GM12875 (cell line): ENCODE measurements around the gene NUDT14.

Source experiments
- H3K4me3 ChIP-seq: one replicate; pipeline ENCODE4 v1.5.1; 2011; ENCODE audit warnings: low read depth, low read length, control low read depth
- TF ChIP-seq, protein P1 (sequence below): IDR thresholded peaks from 2 replicates; pipeline ENCODE4 v1.5.1; 2011; ENCODE audit warnings: low read depth, mild to moderate bottlenecking, control low read depth, inconsistent platforms, low read length, moderate library complexity, borderline replicate concordance; ENCODE audit not compliant: insufficient read depth

Gene NUDT14

DNA sequence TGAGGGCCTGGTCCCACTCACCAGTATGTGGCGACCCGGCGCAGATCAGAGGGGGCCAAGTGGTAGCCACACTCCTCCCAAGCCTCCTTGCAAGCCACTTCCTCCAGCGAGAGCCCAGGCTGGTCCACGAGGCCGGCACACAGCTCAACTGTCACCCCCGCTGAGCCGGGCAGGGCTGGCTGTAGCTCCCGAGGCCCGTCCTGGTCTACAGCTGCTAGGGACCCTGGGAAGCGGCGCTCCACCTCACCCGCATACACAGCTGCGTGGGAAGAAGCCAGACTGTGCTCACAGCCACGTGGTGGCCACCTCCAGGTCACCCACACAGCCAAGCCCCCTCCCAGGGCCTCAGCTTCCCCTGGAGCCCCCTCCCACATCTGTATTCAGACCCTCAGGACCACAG, 4.6 kb downstream of the NUDT14 start:
- H3K4me3 ChIP-seq, result no peak overlapping the region
- TF ChIP-seq, protein P1, sequence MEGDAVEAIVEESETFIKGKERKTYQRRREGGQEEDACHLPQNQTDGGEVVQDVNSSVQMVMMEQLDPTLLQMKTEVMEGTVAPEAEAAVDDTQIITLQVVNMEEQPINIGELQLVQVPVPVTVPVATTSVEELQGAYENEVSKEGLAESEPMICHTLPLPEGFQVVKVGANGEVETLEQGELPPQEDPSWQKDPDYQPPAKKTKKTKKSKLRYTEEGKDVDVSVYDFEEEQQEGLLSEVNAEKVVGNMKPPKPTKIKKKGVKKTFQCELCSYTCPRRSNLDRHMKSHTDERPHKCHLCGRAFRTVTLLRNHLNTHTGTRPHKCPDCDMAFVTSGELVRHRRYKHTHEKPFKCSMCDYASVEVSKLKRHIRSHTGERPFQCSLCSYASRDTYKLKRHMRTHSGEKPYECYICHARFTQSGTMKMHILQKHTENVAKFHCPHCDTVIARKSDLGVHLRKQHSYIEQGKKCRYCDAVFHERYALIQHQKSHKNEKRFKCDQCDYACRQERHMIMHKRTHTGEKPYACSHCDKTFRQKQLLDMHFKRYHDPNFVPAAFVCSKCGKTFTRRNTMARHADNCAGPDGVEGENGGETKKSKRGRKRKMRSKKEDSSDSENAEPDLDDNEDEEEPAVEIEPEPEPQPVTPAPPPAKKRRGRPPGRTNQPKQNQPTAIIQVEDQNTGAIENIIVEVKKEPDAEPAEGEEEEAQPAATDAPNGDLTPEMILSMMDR, result no peak

DNA sequence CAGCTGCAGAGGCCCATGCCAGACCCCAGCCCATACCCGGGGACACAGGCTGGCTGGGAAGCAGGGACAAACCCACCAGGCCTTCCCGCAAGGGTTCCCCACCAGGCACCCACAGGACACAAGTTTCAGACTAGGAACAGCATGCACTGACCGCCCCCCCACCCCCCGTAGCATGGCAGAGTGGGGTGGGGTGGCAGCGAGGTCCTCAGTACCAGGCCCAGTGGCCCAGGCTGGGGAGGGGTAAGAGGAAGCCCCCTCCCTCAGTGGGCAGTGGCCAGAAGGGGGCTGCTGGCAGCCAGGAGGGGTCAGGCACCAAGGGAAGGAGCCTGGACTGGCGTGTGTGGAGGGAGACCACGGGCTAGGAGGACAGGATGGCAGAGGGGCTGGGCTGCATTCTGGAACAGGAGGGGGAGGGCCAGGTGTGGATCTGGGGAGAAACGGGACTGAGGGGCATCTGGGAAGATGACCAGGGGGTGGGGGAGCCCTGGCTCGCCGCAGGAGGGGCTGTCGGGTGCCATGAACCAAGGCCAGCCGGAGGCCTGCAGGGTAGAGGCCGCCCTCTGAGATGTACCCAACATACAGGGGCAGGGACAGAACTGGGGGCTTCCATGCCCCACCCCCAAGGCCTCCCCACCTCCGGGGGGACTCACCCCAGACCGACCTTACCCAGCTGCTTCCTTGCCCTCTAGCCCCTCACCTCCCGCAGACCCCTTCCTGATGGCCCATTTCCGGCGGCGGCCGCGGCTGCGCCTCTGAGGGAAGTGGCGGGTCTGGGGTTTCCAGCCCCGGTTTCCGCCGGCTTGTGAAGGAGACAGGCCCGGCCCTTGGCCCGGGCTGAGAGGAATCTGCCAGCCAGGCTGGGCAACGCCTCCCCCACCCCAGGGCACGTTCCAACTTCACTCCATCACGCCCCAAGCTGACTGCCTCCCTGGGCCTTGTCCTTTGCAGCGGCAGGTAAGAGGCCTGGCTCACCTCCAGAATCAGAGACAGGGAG, 6.9 kb downstream of the NUDT14 start:
- no peak overlapping the region for H3K4me3 ChIP-seq
- TF ChIP-seq, protein P1, result no peak

DNA sequence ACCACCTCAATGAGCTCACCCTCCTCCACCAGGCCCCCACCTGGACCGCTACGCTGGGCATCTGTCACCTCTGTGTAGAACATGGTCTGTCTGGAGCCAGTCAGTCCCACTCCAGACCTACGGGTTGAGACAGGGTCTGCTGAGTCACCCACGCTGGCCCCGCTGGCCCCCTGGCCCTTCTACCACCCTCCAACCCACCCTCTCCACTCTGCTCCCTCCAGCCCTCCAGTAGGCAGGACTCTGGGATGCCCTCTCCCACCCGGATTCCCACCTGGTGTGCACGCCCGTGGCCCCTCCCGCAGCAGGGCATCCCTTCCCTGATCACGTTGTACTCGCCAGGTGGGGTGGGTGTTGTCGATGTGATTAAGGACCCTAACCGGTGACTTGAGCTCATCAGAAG, 8.0 kb downstream of the NUDT14 start:
- TF ChIP-seq, protein P1, result no peak
- no peak overlapping the region for H3K4me3 ChIP-seq

DNA sequence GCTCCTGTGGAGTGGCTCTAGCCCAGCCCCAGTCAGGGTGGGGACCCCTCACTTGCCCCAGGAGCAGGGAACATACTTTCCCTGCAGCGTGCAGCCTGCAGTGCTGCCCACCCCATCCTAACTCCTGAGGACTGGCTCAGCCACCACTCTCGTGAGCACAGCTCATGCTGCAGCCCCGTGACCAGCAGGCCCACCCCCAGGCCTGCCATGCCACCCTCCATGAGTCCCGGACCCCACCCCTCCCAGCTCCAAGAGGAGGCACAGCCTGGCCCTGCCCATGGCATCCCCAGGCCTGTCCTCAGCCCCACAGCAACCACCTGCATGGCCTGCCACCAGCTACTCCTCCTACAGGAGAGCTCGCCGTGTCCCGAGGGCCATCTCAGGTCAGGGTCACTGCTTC, 8.6 kb downstream of the NUDT14 start:
- no peak overlapping the region for H3K4me3 ChIP-seq
- TF ChIP-seq, protein P1, result no peak

DNA sequence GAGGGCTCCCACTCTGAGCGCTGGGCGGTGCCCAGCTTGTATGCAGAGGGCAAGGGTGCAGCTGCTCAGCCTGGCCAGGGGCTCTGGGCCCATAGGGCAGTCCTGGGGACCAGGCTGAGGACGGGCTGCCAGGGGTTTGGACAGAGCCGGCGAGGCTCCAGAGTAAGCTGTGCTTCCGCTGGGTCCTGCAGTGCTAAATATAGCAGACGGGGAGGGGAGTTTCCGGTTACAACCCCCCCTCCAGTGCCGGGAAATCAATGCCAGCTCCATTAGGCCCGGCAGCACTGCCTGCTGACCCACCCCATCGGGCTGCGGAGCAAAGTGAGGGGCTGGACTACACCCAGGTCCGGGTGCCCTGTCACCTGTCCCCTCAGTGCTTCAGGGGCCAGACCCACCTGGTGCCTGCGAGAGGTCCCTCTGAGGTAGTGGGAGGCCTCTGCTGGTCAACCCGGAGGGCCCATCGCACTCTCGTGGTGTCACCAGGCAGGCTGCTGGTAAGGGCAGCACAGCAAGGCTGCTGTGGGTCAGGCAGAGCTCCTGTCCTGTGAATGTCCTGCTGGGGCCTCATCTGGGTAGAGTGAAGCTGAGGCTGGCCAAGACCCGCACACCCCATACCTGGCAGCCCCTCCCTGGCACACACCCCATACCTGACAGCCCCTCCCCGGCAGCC, 10.0 kb downstream of the NUDT14 start:
- no peak overlapping the region for H3K4me3 ChIP-seq
- TF ChIP-seq, protein P1, result no peak

DNA sequence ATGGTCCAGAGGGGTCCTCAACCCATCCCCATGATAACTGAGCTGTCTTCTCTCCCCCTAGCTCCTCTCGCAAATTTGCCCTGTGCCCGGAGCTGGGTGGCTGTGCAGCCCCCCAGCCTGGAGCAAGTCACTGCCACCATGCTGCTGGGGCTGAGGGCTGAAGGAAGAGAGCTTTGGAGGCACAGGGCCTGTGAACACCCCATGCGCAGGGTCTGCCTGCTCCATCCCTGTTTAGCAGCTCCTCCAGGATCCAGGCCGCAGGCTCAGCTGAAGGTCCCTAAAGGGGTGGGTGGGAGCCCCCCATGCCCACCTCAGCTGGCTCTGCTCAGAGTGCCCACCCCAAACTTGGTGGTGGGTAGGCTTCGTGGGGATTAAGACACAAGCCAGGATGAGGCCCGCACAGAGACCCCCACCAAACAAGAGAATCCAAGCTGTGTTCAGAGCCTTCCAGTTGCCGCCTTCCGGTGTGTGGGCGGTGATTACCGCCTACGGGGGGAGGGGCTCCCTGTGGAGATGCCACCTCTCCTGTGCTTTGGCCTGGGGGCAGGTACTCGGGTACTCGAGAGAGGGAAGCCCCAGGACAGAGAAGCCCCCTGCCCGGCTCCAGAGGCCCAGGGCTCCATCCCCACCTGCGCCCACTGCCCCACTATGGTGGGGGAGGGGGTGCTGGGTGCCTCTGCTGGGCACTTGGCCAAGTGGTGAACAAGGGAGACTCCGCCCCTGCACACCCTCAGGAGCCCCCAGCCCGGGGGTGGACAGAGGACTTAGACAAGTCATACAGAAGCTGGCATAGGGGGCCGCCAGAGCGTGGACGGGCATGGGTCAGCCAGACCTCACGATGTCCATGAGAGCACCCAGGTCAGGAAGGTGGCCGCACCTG, 11.1 kb downstream of the NUDT14 start:
- H3K4me3 ChIP-seq, result no peak overlapping the region
- TF ChIP-seq, protein P1, result no peak
